CD4-positive, alpha-beta T cell treated with Interleukin-4 for 4 hours (primary cell): ENCODE data around the gene TUB.

Experiments used
- DNase-seq: peaks from one replicate; pipeline ENCODE4 v3.0.0-alpha.2; 2020

Gene TUB

GRCh38 chr11:8080674-8081590 is at the start of gene TUB:
Gene TUB, plus strand, starts transcription at chr11:8081211. Its CDS starts 300 bp downstream, at chr11:8081511.
- no peak for DNase-seq

- no peak for DNase-seq
These were observed 49.5 kb upstream of the TUB start for GRCh38 chr11:8031248-8032115.

GRCh38 chr11:8032122-8032521 is 48.9 kb upstream of the TUB start:
- no peak for DNase-seq

GRCh38 chr11:8032576-8033304 is 48.3 kb upstream of the TUB start:
- no peak for DNase-seq

- peak; percentile 36 for DNase-seq
These were observed 47.5 kb upstream of the TUB start for GRCh38 chr11:8033305-8034105.

DNA sequence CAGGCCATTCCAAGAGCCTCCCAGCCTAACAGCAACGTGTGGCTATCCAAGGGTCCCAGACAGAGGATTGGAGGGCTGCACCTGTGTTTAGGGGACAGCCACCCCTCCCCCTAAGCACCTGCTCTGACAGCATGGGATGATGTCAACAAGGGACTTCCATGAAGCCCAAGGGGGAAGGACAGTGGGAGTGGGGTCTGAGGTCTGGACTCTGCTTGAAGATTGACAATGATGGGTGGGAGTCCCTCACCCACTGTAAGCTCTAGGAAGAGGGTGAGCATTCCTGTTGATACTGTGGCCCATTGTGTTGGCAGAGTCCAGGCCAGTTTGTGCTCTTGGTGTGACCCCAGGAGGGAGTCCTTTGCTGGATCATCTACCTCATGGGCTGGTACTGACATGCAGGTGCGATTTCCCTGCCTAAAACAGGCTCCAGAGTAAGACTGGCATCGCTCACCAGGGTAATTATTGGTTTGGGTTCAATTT is 46.9 kb upstream of the TUB start:
- no peak for DNase-seq

GRCh38 chr11:8034604-8035190 is 46.3 kb upstream of the TUB start:
- no peak for DNase-seq

GRCh38 chr11:8035200-8035855 is 45.7 kb upstream of the TUB start:
- no peak for DNase-seq

DNA sequence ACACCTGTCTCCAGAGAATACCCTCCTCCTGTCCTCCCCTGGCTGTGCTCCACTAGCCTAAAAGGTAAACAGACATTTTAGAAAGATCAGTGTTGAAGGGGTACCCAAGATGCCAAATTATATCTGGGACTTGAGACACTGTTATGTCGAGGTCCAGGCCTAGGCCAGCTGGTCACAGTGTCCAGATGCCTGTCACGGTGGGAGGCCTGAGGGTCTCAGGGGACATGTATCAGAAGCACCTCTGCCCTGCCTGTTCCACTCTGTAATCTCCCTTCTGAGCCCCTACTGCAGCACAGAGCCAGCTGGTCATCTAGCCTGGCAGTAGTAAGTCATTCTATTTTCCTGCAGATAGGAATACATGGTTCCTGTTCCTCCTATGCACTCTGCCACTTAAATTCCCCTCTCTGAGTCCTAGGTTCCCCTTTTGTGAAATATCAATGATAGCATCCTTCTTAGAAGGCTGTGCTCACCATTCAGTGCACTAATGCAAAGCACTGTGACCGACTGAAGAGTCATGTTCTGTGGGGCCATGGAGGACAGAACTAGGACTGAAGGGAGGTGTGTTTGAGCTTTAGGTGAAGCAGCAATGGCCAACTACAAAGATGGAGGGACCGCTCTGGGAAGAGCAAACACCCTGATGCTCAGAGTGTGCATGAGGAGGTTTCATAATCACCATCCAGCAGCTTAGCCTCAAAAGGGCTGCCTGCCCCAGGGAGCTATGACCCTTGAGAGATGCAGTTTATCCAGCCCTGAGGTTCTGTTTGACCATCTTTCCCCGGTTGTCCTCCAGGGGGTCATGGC is 44.8 kb upstream of the TUB start:
- no peak for DNase-seq

DNA sequence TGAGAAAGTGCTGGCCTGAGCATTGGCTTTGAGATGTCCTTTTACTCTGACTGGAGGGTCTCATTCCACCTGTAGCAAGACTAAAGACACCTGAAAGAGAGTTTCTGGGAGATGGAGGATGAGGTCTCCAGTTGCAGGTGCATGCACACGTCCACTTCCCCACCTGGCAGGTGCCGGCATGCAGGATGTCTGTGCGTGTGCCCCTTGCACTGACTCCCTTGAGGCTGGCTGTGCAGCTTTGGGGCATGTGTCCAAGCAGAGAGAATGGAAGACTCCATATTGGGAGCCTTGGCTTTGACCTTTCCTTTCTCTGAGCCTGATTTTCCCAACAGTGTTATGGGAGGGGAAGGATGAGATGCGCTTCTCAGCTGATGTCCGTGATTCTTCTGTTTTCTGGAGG is 44.0 kb upstream of the TUB start:
- no peak for DNase-seq

- no peak for DNase-seq
These were observed 42.6 kb upstream of the TUB start for GRCh38 chr11:8038393-8038792.

DNA sequence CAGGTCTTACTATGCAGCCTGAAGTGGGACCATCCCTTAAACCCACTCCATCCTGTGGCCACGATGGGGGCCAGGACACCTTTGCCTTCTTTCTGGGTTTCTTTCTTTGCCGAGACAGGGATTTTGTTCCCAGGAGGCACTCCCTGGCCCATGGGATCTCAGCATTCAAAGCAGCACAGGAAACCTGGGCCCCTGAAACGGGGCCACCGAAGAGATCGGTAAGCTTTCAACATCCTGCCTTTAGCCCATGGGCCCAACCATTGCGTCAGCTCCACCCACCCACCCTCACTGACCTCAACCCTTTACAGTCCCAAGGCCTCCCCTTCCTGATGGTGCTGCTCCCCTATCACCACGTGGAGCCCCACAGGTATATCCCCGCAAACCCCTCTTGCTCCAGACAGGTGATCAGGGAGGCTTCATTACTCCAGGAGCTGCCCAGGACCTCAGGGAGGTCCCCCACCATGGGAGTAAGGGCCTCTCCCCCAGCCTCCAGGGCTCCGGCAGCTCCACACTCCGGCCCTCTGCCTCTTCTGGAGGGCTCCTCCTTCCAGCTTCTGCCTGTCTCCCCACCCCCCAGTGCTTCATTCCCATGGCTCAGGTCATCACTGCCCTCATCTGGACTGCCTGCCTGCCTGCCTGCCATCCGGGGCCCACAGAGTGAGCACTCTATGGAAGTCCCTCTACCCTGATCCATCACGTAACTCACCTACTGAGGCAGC is 42.0 kb upstream of the TUB start:
- DNase-seq = no peak

- DNase-seq = no peak
These were observed 41.3 kb upstream of the TUB start for GRCh38 chr11:8039530-8040260.

- DNase-seq = no peak
These were observed 40.6 kb upstream of the TUB start for GRCh38 chr11:8040261-8040920.

DNA sequence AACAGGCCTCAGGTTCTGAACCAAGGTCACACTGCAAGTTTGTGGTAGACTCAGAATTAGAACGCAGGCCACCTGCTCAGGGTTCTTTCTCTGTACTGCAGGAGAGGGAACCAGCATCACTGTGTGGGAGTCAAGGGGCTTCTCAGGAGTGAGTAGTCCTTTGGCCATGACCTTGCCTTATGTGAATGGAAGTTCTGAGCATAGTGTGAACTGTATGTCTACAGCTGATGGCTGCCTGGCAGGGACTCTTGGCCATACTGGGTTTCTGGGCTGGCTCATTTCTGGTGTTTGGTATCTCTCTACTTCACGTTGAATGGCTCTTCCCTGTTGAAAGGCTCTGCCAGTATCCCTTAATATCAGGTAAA is 40.1 kb upstream of the TUB start:
- DNase-seq = no peak

GRCh38 chr11:8041576-8041975 is 39.4 kb upstream of the TUB start:
- no peak for DNase-seq

- no peak for DNase-seq
These were observed 37.3 kb upstream of the TUB start for GRCh38 chr11:8043756-8044155.

- no peak for DNase-seq
These were observed 35.2 kb upstream of the TUB start for GRCh38 chr11:8045839-8046238.
